Esophagus muscularis mucosa (tissue), 4 donors: ENCODE measurements around the gene UNC13A. TPM values are rescaled to one million over a fixed set of nuclear protein-coding genes. Genes with fewer than 3 reads are reported as not detected.
"Not testable (repeated sequence)": the region's sequence is repeated elsewhere in the genome, so short reads cannot be mapped to it uniquely, and the experiment has no call there.

ENCODE experiments used
- DNase-seq: peaks from one replicate; pipeline ENCODE4 v3.0.0-alpha.2; 2017; ENCODE audit errors: extremely low spot score
- H3K27ac ChIP-seq, 4 donors: fragments of 200-600 bp; sonication (generic); replicated peaks in 1 of 4; 1 replicate in 3 of 4; 2 replicates in 1 of 4; pipeline ENCODE4 v1.5.1; 2016 to 2019; ENCODE audit warnings: mild to moderate bottlenecking in 1 of 4
- H3K27me3 ChIP-seq, 4 donors: fragments of 200-600 bp; sonication (generic); one replicate each; pipeline versions ENCODE4 v1.5.1 to v1.6.0; 2016 to 2019
- H3K36me3 ChIP-seq, 4 donors: fragments of 200-600 bp; sonication (generic); one replicate each; pipeline ENCODE4 v1.5.1; 2016 to 2019
- H3K4me1 ChIP-seq, 4 donors: fragments of 200-600 bp; sonication (generic); one replicate each; pipeline ENCODE4 v1.5.1; 2016 to 2019
- H3K4me3 ChIP-seq, 4 donors: fragments of 200-600 bp; sonication (generic); 1 replicate in 2 of 4; 2 replicates in 2 of 4; pipeline ENCODE4 v1.5.1; 2016 to 2019; ENCODE audit warnings: mild to moderate bottlenecking in 4 of 4, moderate library complexity in 1 of 4
- H3K9me3 ChIP-seq, 4 donors: fragments of 200-600 bp; sonication (generic); 1 replicate in 3 of 4; 2 replicates in 1 of 4; pipeline ENCODE4 v1.5.1; 2016 to 2019
- CTCF ChIP-seq, 3 experiments: fragments of 200-600 bp in 2 of 3; fragments of 450-650 bp in 1 of 3; sonication (generic) in 2 of 3; IDR thresholded peaks; one replicate each; pipeline ENCODE4 v1.5.1; 2017 to 2019; ENCODE audit warnings: antibody characterized with exemption in 3 of 3, mild to moderate bottlenecking in 2 of 3, moderate library complexity in 1 of 3
- EP300 ChIP-seq: sonication (generic); formaldehyde crosslinking; IDR thresholded peaks from one replicate; pipeline ENCODE4 v1.6.1; 2017; ENCODE audit warnings: antibody characterized with exemption
- POLR2A ChIP-seq: fragments of 450-650 bp; IDR thresholded peaks from one replicate; pipeline ENCODE4 v1.6.1; 2017; ENCODE audit warnings: antibody characterized with exemption, moderate library complexity, mild to moderate bottlenecking, low read depth
- POLR2AphosphoS5 ChIP-seq, 2 donors: sonication (generic); formaldehyde crosslinking; IDR thresholded peaks; one replicate each; pipeline ENCODE4 v1.6.1; 2017; ENCODE audit warnings: antibody characterized with exemption in 2 of 2
- WGBS: methylation state at CpG from one replicate; pipeline ENCODE4 v1.1.5; 2018; 5-methylcytosine and 5-hydroxymethylcytosine counted together
- intact Hi-C: fragments of 100-400 bp; cut with DNase I; formaldehyde crosslinking; loops from one replicate; pipeline ENCODE4 v1.15.1; 2023
- total RNA-seq, 4 donors: library from RNA; depleted of rRNA; stranded (reverse); fragments of >200 nt; gene quantifications; one replicate each; pipeline versions ENCODE4 v1.1.0 to v1.2.1, GENCODE V29; 2016

UNC13A gene
- total RNA-seq, 4 donors from 2014 or later: under 0.01 to 0.23 (median 0.18) TPM

DNA sequence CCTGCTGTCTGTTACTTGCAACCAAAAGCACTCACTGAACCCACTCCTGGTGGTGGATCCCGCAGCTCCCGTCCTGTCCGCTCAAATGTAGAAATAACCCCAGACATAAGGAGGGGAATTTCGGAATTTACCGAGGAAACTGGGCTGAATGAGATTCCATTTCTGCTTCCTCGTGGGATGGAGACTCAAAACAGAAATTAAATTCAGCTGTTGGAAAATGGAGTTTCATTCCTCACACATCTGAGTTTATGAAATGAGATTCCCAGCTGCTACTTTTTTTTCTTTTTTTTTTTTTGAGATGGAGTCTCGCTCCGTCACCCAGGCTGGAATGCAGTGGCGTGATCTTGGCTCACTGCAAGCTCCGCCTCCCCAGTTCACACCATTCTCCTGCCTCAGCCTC lies 88.4 kb downstream of the UNC13A start:
- Histone ChIP-seq H3K27me3 (peaks cover 0 to 45% (median 7%) of the 10 kb centered on the region in 4 donors), H3K4me3 (no peak overlapping the region), H3K27ac (no peak overlapping the region), H3K4me1 (no peaks in the 10 kb centered on the region), H3K9me3 (no peaks in the 10 kb centered on the region), H3K36me3 (no peaks in the 10 kb centered on the region)
- no peak for DNase-seq
- intact Hi-C loops: no loop called here
- WGBS: 61% methylated on average over 10 of the region's 10 CpGs
- TF ChIP-seq CTCF (IDR thresholded peaks at IDR 0.05): no peak
- TF ChIP-seq EP300: no peak
- TF ChIP-seq POLR2A: no peak
- TF ChIP-seq POLR2AphosphoS5 (IDR thresholded peaks at IDR 0.05): no peak

- Histone ChIP-seq H3K27ac (no peak overlapping the region), H3K4me1 (no peaks in the 10 kb centered on the region), H3K27me3 (peaks cover 0 to 36% (median 7%) of the 10 kb centered on the region in 4 donors), H3K4me3 (no peak overlapping the region), H3K9me3 (no peaks in the 10 kb centered on the region), H3K36me3 (no peaks in the 10 kb centered on the region)
- 75% methylated on average over 9 of the region's 9 CpGs for WGBS
- DNase-seq: no peak
- TF ChIP-seq CTCF (IDR thresholded peaks at IDR 0.05): no peak
- intact Hi-C loops: no loop called here
Observed at GRCh38 chr19:17598953-17599352, 89.2 kb downstream of the UNC13A start.

DNA sequence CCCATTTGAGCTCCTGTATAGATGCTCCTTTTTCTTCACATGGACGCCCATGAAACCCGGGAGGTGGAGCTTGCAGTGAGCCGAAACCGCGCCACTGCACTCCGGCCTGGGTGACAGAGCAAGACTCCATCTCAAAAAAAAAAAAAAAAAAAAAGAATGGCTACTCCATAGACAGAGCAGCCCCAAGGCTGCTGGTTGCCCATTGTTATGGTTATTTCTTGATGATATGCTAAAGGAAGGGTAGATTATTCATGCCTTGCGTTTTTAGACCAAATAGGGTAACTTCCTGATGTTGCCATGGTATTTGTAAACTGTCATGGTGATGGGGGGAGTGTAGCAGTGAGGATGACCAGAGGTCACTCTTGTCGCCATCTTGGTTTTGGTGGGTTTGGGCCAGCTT lies 90.1 kb downstream of the UNC13A start:
- intact Hi-C loops, H3K9me3 ChIP-seq, DNase-seq, H3K4me1 ChIP-seq, H3K27ac ChIP-seq, H3K4me3 ChIP-seq, H3K36me3 ChIP-seq: not testable (repeated sequence)
- WGBS: 82% methylated on average over 8 of the region's 8 CpGs
- peaks cover 0 to 27% (median 5%) of the 10 kb centered on the region in 4 donors for H3K27me3 ChIP-seq

DNA sequence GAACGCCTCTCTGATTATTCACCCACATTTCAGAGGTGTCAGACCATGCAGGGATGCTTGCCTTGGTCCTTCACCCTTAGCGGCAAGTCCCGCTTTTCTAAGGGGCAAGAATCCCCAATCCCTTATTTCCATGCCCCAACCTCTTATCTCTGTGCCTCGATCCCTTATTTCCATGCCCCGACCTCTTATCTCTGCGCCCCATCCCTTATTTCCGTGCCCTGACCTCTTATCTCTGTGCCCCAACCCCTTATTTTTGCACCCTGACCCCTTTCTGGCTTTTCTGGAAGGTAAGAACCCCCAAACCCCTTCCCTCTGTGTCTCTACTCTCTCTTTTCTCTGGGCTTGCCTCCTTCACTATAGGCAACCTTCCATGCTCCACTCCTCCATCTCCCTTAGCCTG lies 93.9 kb downstream of the UNC13A start:
- intact Hi-C loops: not testable (repeated sequence)
- WGBS: 90% methylated on average over 7 of the region's 7 CpGs
- peaks cover 0 to 17% (median 0%) of the 10 kb centered on the region in 4 donors for H3K27me3 ChIP-seq

GRCh38 chr19:17590866-17591265 lies 97.3 kb downstream of the UNC13A start:
- Histone ChIP-seq H3K4me1 (no peaks in the 10 kb centered on the region), H3K27ac (no peak overlapping the region), H3K4me3 (no peak overlapping the region), H3K36me3 (no peaks in the 10 kb centered on the region), H3K9me3 (no peaks in the 10 kb centered on the region), H3K27me3 (peaks cover 0 to 21% (median 0%) of the 10 kb centered on the region in 4 donors)
- intact Hi-C loops: no loop called here
- no peak for DNase-seq
- 6% methylated on average over 1 of the region's 1 CpG for WGBS
- no peak for TF ChIP-seq EP300
- TF ChIP-seq POLR2AphosphoS5 (IDR thresholded peaks at IDR 0.05): no peak
- no peak for TF ChIP-seq CTCF (IDR thresholded peaks at IDR 0.05)
- TF ChIP-seq POLR2A: no peak

More for the DNA sequence above, 93.9 kb downstream of the UNC13A start:
- not testable (repeated sequence) for H3K9me3 ChIP-seq, H3K27ac ChIP-seq, H3K4me3 ChIP-seq, H3K4me1 ChIP-seq, H3K36me3 ChIP-seq, DNase-seq

GRCh38 chr19:17585395-17585794 lies 102.8 kb downstream of the UNC13A start:
- H3K4me1 ChIP-seq, H3K4me3 ChIP-seq, intact Hi-C loops, DNase-seq, H3K27me3 ChIP-seq, H3K9me3 ChIP-seq, H3K27ac ChIP-seq: not testable (repeated sequence)
- 72% methylated on average over 7 of the region's 7 CpGs for WGBS
- H3K36me3 ChIP-seq: peaks cover 13 to 28% (median 26%) of the 10 kb centered on the region in 4 donors
